Activated naive CD4-positive, alpha-beta T cell treated with anti-CD3 and anti-CD28 coated beads for 36 hours (primary cell): ENCODE measurements around the gene SAT1. TPM values are rescaled to one million over a fixed set of nuclear protein-coding genes. Genes with fewer than 3 reads are reported as not detected.

ENCODE experiments used
- CTCF ChIA-PET: fragments of 350-600 bp; sonication (Branson Sonifier 250); formaldehyde crosslinking; loops from one replicate; lab custom pipeline; 2021; ENCODE audit warnings: antibody characterized with exemption; lab: Charles Lee
- DNase-seq: peaks from one replicate; pipeline ENCODE4 v3.0.0-alpha.2; 2020
- H3K27ac Mint-ChIP-seq: one replicate; pipeline ENCODE4 v1.8.0; 2021; ENCODE audit warnings: mild to moderate bottlenecking, mixed read lengths
- H3K27me3 Mint-ChIP-seq: one replicate; pipeline ENCODE4 v1.8.0; 2021; ENCODE audit warnings: low read depth, mixed read lengths
- H3K36me3 Mint-ChIP-seq: one replicate; pipeline ENCODE4 v1.8.0; 2021; ENCODE audit warnings: low read depth, mixed read lengths
- H3K4me1 Mint-ChIP-seq: one replicate; pipeline ENCODE4 v1.8.0; 2021; ENCODE audit warnings: low read depth, mixed read lengths
- H3K4me3 Mint-ChIP-seq: one replicate; pipeline ENCODE4 v1.8.0; 2021; ENCODE audit warnings: mild to moderate bottlenecking, moderate library complexity, mixed read lengths
- H3K9me3 Mint-ChIP-seq: one replicate; pipeline ENCODE4 v1.8.0; 2021; ENCODE audit warnings: mixed read lengths
- intact Hi-C: fragments of 100-400 bp; cut with micrococcal nuclease; formaldehyde crosslinking; loops from one replicate; pipeline ENCODE4 v1.15.1; 2023
- total RNA-seq, 2 experiments: library from RNA; stranded (reverse); gene quantifications; one replicate each; pipeline ENCODE4 v1.2.3, GENCODE V29; 2021

The SAT1 gene
- total RNA-seq, 2 experiments from 2014 or later = 629 to 649 TPM

DNA sequence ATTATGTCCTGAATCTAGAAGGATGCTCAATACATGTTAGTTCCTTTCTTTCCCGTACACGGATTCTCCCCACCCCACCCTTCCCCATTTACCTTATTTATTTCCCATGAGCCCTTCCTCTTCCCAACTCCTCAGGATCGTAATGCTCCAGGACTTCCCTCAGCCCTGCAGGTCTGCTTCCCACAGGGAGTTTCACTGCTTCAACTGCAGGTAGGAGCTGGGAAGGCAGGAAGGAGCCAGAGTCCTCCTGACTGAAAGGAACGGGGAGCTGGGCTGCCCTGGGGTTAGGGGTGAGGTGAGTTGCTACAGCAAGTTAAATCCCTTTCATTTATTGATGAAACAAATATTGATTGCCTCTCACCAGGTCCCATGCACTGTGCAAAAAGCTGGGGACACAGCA, 33.2 kb downstream of the SAT1 start:
- intact Hi-C loops = no loop called here
- H3K9me3 Mint-ChIP-seq = no peaks in the 10 kb centered on the region
- H3K4me1 Mint-ChIP-seq = peaks cover 4% of the 10 kb centered on the region
- DNase-seq = no peak
- H3K36me3 Mint-ChIP-seq = no peaks in the 10 kb centered on the region
- CTCF ChIA-PET = interaction anchor here (0.6 kb wide), 1 partner anchor 119 kb away, joined by 4 read pairs; no protein-coding TSS in a partner anchor
- no peaks in the 10 kb centered on the region for H3K27me3 Mint-ChIP-seq
- no peak overlapping the region for H3K27ac Mint-ChIP-seq
- H3K4me3 Mint-ChIP-seq = no peak overlapping the region

DNA sequence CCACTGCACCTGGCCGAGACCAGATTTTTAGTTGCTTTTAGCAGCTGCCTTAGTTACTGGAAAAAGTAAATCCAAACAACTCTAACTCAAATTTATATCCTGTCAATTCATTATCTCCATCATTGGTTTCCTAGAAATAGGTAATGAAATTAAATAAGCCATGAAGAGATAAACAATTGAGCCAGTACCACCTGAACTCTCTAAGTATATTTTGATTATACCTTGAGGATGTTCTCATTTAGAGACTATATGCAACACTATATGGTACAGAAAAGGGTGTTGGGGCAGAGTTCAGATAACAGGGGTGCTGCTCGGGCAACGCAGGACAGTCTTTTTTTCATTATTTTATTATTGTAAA, 35.0 kb downstream of the SAT1 start:
- no peak overlapping the region for H3K27ac Mint-ChIP-seq
- no peaks in the 10 kb centered on the region for H3K27me3 Mint-ChIP-seq
- no peak overlapping the region for H3K4me3 Mint-ChIP-seq
- H3K36me3 Mint-ChIP-seq = no peaks in the 10 kb centered on the region
- no peaks in the 10 kb centered on the region for H3K4me1 Mint-ChIP-seq
- no peak for DNase-seq
- CTCF ChIA-PET = no interaction called here
- intact Hi-C loops = no loop called here
- H3K9me3 Mint-ChIP-seq = no peaks in the 10 kb centered on the region

DNA sequence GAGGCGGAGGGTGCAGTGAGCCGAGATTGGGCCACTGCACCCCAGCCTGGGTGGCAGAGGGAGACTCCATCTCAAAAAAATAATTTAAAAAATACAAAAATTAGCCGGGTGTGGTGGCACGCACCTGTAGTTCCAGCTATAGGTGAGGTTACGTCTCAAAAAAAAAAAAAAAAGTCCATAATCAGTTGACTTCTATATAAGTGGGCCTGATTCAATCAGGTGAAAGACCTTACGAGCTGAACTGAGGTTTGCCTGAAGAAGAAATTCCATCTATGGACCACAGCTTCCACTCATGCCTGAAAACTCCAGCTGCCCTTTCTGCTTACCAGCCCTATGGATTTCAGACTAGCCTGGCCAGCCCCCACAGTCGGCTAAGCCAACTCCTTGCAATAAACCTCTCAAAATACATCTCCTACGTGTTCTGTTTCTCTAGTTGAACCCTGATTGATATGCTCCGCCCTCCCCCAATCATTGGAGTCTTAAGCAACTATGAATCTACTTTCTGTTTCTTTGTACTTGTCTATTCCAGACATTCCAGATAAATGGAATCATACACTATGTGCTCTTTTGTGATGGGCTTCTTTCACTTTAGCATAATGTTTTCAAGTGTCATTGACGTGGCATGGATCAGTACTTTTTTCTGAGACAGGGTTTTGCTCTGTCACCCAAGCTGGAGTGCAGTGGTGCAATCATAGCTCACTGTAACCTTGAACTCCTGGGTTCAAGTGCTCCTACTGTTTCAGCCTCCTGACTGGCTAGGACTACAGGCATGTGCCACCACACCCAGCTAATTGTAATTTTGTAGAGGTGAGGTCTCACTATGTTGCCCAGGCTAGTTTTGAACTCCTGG, 36.6 kb downstream of the SAT1 start:
- DNase-seq = no peak
- CTCF ChIA-PET = interaction anchor here (0.7 kb wide), 1 partner anchor 178 kb away, joined by 3 read pairs; no protein-coding TSS in a partner anchor
- no peaks in the 10 kb centered on the region for H3K27me3 Mint-ChIP-seq
- intact Hi-C loops = no loop called here
- H3K4me3 Mint-ChIP-seq = no peak overlapping the region
- no peak overlapping the region for H3K27ac Mint-ChIP-seq
- no peaks in the 10 kb centered on the region for H3K9me3 Mint-ChIP-seq
- H3K36me3 Mint-ChIP-seq = no peaks in the 10 kb centered on the region
- H3K4me1 Mint-ChIP-seq = no peaks in the 10 kb centered on the region

DNA sequence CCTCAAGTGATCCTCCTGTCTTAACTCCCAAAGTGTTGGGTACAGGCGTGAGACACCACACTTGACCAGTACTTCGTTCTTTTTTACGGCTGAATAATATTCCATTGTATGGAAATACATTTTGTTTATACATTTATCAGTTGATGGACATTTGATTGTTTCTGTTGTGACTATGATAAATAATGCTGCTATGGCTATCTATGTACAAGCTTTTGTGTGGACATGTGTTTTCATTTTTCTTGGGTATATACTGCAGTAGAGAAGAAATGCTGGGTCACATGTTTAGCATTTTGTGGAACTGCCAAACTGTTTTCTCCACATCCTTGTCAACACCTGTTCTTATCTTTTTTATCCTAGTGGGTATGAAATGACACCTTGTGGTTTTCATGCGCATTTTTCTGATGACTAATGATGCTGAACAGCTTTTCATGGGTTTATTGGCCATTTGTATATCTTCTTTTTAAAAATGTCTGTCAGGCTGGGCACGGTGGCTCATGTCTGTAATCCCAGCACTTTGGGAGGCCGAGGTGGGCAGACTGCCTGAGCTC, 37.3 kb downstream of the SAT1 start:
- Mint-ChIP-seq H3K9me3 (no peaks in the 10 kb centered on the region), H3K36me3 (no peaks in the 10 kb centered on the region), H3K27me3 (no peaks in the 10 kb centered on the region), H3K4me3 (no peak overlapping the region), H3K4me1 (no peaks in the 10 kb centered on the region), H3K27ac (no peak overlapping the region)
- intact Hi-C loops = no loop called here
- DNase-seq = no peak
- CTCF ChIA-PET = interaction anchor here (0.6 kb wide), 1 partner anchor 85 kb away, joined by 3 read pairs; no protein-coding TSS in a partner anchor

DNA sequence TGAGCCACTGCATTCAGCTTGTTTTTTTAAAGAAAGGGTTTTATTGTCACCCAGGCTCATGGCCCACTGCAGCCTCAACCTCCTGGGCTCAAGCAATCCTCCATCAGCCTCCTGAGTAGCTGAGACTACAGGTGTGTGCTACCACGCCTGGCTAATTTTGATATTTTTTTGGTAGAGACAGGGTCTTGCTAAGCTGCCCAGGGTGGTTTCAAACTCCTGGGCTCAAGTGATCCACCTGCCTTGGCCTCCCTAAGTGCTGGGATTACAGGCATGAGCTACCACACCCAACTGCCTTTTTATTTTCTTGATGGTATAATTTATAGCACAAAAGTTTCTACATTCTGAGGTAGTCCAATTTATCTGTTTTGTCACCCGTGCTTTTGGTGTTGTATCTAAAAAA, 38.9 kb downstream of the SAT1 start:
- no peaks in the 10 kb centered on the region for H3K4me1 Mint-ChIP-seq
- intact Hi-C loops = no loop called here
- DNase-seq = no peak
- no peaks in the 10 kb centered on the region for H3K27me3 Mint-ChIP-seq
- no peak overlapping the region for H3K27ac Mint-ChIP-seq
- CTCF ChIA-PET = interaction anchor here (0.6 kb wide), 1 partner anchor 73 kb away, joined by 4 read pairs; no protein-coding TSS in a partner anchor
- no peaks in the 10 kb centered on the region for H3K9me3 Mint-ChIP-seq
- H3K36me3 Mint-ChIP-seq = no peaks in the 10 kb centered on the region
- no peak overlapping the region for H3K4me3 Mint-ChIP-seq

DNA sequence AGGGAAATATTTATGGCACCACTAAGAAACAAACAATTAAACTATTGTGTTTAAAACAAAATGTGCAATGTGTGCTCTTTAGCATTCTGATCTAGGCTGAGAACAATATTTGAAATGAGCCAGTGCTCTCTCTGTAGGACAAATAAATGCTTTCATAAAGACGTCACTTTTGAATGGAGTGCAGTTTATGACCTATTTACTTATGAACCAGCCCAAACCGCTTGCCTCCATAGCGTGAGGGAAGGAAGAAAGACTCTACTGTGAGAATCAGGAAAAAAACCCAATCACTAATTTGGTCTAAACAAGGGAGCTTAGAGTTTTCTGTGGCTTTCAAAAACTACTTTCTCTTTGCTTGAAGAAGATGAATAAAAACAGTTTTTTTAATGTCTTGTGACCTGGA, 39.4 kb downstream of the SAT1 start:
- H3K4me1 Mint-ChIP-seq = no peaks in the 10 kb centered on the region
- no peaks in the 10 kb centered on the region for H3K36me3 Mint-ChIP-seq
- no peak overlapping the region for H3K4me3 Mint-ChIP-seq
- CTCF ChIA-PET = no interaction called here
- H3K9me3 Mint-ChIP-seq = no peaks in the 10 kb centered on the region
- intact Hi-C loops = no loop called here
- H3K27ac Mint-ChIP-seq = no peak overlapping the region
- no peak for DNase-seq
- H3K27me3 Mint-ChIP-seq = no peaks in the 10 kb centered on the region

DNA sequence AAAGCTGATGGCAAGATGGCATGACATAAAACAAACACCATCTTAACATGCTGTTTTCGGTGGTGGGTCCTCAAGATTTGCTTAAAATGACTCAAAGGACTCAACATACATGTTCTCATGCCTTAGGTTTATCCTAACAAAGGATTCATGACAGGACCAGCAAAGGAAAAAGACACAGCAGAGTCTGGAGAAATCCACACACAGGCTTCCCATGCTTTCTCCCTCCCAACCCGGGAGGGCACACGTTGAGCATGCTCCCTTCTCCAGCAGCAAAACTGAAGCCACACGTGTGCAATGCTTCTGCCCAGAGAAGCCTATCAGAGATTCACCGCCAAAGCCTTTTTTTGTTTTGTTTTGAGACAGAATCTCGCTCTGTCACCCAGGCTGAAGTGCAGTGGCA, 39.9 kb downstream of the SAT1 start:
- no peak for DNase-seq
- intact Hi-C loops = no loop called here
- H3K27me3 Mint-ChIP-seq = no peaks in the 10 kb centered on the region
- H3K27ac Mint-ChIP-seq = no peak overlapping the region
- no peak overlapping the region for H3K4me3 Mint-ChIP-seq
- H3K9me3 Mint-ChIP-seq = no peaks in the 10 kb centered on the region
- no peaks in the 10 kb centered on the region for H3K36me3 Mint-ChIP-seq
- CTCF ChIA-PET = no interaction called here
- no peaks in the 10 kb centered on the region for H3K4me1 Mint-ChIP-seq

DNA sequence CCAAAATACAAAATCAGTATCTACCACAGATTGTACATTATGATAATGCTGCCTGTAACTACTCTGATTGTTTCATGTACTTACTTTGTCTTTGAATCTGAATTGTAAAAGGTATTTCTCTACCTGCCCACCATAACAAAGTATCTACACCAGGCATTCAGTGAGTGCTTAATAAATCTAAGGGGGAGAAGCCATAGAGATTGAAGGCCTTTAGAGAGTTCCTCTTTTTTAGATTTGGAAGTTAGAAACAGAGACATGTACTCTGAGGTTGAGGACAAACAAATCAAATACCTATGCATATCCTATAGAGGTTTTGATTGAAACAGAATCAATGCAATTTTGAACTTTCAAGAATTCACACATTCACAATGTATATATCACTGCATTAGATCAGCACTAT, 42.7 kb downstream of the SAT1 start:
- intact Hi-C loops = no loop called here
- no peaks in the 10 kb centered on the region for H3K36me3 Mint-ChIP-seq
- no peak for DNase-seq
- no peaks in the 10 kb centered on the region for H3K9me3 Mint-ChIP-seq
- CTCF ChIA-PET = no interaction called here
- no peaks in the 10 kb centered on the region for H3K27me3 Mint-ChIP-seq
- H3K4me1 Mint-ChIP-seq = no peaks in the 10 kb centered on the region
- no peak overlapping the region for H3K27ac Mint-ChIP-seq
- H3K4me3 Mint-ChIP-seq = no peak overlapping the region

DNA sequence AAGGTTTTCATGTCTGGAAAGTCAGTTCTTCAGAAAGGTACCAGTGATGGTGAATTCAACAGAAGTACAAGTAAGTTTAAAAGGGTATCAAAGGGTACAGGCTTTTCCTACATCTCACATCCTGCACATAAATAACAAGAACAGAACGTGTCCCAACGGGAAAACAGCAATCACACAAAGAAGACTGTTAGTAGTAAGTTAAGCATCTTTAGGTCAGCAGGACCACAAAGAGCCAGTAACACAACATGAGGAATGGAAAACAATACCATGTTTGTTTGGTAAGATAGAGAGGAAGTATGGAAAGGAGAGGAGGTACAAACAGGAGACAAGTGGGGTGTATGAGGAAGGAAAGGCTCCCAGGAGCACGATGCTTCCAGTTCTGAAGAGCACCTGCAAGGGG, 43.2 kb downstream of the SAT1 start:
- no peak overlapping the region for H3K27ac Mint-ChIP-seq
- H3K4me3 Mint-ChIP-seq = no peak overlapping the region
- intact Hi-C loops = no loop called here
- H3K9me3 Mint-ChIP-seq = no peaks in the 10 kb centered on the region
- no peak for DNase-seq
- no peaks in the 10 kb centered on the region for H3K4me1 Mint-ChIP-seq
- no peaks in the 10 kb centered on the region for H3K36me3 Mint-ChIP-seq
- H3K27me3 Mint-ChIP-seq = no peaks in the 10 kb centered on the region
- CTCF ChIA-PET = interaction anchor here (0.6 kb wide), 1 partner anchor 29 kb away, joined by 3 read pairs; no protein-coding TSS in a partner anchor

DNA sequence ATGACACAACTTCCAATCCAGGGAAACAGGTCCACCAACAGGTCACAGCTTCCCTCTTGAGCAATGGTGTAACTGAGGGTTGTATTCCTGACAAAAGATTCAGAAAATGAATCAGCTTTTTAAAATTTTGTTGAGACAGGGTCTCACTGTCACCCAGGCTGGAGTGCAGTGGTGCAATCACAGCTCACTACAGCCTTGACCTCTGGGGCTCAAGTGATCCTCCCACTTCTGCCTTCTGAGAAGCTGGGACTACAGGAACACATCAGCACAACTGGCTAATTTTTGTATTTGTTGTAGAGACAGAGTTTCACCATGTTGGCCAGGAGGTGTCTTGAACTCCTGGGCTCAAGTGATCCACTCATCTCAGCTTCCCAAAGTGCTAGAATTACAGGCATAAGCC, 43.7 kb downstream of the SAT1 start:
- Mint-ChIP-seq H3K27me3 (no peaks in the 10 kb centered on the region), H3K9me3 (no peaks in the 10 kb centered on the region), H3K36me3 (no peaks in the 10 kb centered on the region), H3K27ac (no peak overlapping the region), H3K4me1 (no peaks in the 10 kb centered on the region), H3K4me3 (no peak overlapping the region)
- no peak for DNase-seq
- intact Hi-C loops = no loop called here
- CTCF ChIA-PET = interaction anchor here (0.6 kb wide), 1 partner anchor 28 kb away, joined by 3 read pairs; no protein-coding TSS in a partner anchor

DNA sequence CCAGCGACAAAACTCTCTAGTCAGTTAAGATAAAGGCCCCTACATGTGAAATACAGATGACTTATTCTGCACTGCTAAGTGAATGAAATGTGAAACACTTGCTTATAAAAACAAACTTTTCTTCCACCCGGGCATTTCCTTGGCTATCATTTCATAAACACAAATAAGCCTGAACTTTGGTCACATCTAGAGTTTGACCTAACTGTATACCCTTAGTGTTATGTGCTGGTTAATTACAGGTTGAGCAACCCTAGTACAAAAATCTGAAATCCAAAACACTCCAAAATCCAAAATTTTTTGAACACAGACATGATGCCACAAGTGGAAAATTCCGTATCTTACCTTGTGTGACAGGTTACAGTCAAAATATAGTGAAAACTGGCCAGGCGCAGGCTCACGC, 45.9 kb downstream of the SAT1 start:
- Mint-ChIP-seq H3K4me1 (no peaks in the 10 kb centered on the region), H3K36me3 (no peaks in the 10 kb centered on the region), H3K27ac (no peak overlapping the region), H3K9me3 (no peaks in the 10 kb centered on the region), H3K4me3 (no peak overlapping the region), H3K27me3 (no peaks in the 10 kb centered on the region)
- DNase-seq = no peak
- intact Hi-C loops = no loop called here
- CTCF ChIA-PET = no interaction called here

DNA sequence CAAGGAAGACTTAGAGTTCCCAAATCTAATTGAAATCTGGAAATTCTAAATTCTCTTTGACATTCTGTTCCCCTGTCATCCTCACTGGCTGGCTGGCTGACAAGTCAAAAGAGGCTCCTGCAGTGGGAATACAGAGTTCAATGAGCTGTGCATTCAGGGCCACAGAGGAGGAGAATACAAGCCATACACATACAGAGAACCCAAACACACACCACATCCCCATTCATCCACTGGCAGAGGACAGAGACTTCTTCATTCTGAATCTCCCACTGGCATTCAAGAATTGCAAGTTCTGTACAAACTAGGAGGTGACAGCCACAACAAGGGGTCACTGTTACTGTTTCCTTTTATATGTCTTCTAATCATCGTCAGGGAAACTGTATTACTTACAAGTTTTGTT, 49.7 kb downstream of the SAT1 start:
- Mint-ChIP-seq H3K27ac (no peak overlapping the region), H3K36me3 (no peaks in the 10 kb centered on the region), H3K4me3 (no peak overlapping the region), H3K9me3 (no peaks in the 10 kb centered on the region), H3K27me3 (no peaks in the 10 kb centered on the region), H3K4me1 (no peaks in the 10 kb centered on the region)
- DNase-seq = no peak
- CTCF ChIA-PET = no interaction called here
- intact Hi-C loops = no loop called here
